ENCODE results near the gene REL.

Gene REL

GRCh38 chr2:60907329-60907728 is 26.0 kb downstream of the REL start:
- TF ChIP-seq RAD21 (IDR thresholded peaks at IDR 0.05; ENCODE audit: low read depth) = no peak
- TF ChIP-seq, protein P1, sequence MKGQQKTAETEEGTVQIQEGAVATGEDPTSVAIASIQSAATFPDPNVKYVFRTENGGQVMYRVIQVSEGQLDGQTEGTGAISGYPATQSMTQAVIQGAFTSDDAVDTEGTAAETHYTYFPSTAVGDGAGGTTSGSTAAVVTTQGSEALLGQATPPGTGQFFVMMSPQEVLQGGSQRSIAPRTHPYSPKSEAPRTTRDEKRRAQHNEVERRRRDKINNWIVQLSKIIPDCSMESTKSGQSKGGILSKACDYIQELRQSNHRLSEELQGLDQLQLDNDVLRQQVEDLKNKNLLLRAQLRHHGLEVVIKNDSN (IDR thresholded peaks at IDR 0.05) = no peak
- TF ChIP-seq TCF12 (IDR thresholded peaks at IDR 0.05; ENCODE audit: low read depth) = no peak
- TF ChIP-seq EGR1 (IDR thresholded peaks at IDR 0.05) = no peak
- no peak for TF ChIP-seq TAF1 (IDR thresholded peaks at IDR 0.05; ENCODE audit: low read depth)
- no peak for TF ChIP-seq TEAD4 (IDR thresholded peaks at IDR 0.05)
- no peak for TF ChIP-seq NFIC (IDR thresholded peaks at IDR 0.05)
- no peak for TF ChIP-seq EP300 (IDR thresholded peaks at IDR 0.05; ENCODE audit: borderline replicate concordance)
- no peak for TF ChIP-seq REST (IDR thresholded peaks at IDR 0.05; ENCODE audit: low read depth)
- TF ChIP-seq YY1 (IDR thresholded peaks at IDR 0.05; ENCODE audit: low read depth) = no peak
- no peak for TF ChIP-seq FOXM1 (IDR thresholded peaks at IDR 0.05; ENCODE audit: borderline replicate concordance, low read depth)
- TF ChIP-seq CREB1 (IDR thresholded peaks at IDR 0.05; ENCODE audit: low read depth) = no peak
- TF ChIP-seq CEBPB (IDR thresholded peaks at IDR 0.05) = no peak
- no peak for TF ChIP-seq ZBTB7A (IDR thresholded peaks at IDR 0.05; ENCODE audit: low read depth)
- TF ChIP-seq MAX (IDR thresholded peaks at IDR 0.05) = no peak

DNA sequence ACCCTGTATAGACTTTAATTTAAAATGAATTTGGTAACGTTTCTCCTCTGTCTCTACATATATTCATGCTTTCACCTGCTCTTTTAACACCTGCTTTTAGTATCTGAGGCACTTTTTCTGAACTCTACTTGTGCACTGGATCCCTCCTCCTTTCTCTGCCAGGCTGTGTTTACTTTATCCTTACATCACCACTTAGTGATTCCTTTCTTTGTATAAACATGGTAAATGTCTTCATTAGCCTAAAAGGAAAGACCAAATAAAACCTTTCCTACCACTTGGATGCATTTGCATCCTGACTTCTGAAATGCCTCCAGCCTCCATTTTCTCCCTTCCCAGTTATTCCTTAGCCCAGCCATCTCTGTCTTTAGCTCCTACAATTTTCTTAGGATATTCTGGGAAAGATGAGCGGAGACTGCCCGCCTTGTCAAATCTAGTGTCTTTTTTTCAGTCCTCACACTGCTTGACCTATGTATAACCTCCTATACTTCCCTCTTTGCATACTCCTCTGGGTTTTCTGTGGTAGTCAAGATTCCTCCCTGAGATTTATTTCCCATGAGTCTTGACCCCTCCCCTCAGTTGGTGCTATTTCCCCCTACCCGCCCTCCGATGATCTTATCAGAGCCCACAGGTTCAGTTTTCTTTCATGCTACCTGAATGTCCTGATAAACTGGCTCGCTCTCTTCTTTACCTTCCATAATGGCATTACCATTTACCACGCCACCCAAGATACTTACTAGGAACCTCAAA is 44.8 kb downstream of the REL start:
- TF ChIP-seq TEAD4 (IDR thresholded peaks at IDR 0.05) (no peak), MAX (IDR thresholded peaks at IDR 0.05) (no peak), ZBTB7A (IDR thresholded peaks at IDR 0.05; ENCODE audit: low read depth) (no peak), EP300 (IDR thresholded peaks at IDR 0.05; ENCODE audit: borderline replicate concordance) (no peak)

- no peak for TF ChIP-seq REST (IDR thresholded peaks at IDR 0.05; ENCODE audit: low read depth)
- no peak for TF ChIP-seq YY1 (IDR thresholded peaks at IDR 0.05; ENCODE audit: low read depth)
- no peak for TF ChIP-seq EP300 (IDR thresholded peaks at IDR 0.05; ENCODE audit: borderline replicate concordance)
- TF ChIP-seq EGR1 (IDR thresholded peaks at IDR 0.05) = no peak
- no peak for TF ChIP-seq ZBTB7A (IDR thresholded peaks at IDR 0.05; ENCODE audit: low read depth)
- no peak for TF ChIP-seq TAF1 (IDR thresholded peaks at IDR 0.05; ENCODE audit: low read depth)
- no peak for TF ChIP-seq MAX (IDR thresholded peaks at IDR 0.05)
- TF ChIP-seq NFIC (IDR thresholded peaks at IDR 0.05) = no peak
- TF ChIP-seq TEAD4 (IDR thresholded peaks at IDR 0.05) = no peak
- no peak for TF ChIP-seq RAD21 (IDR thresholded peaks at IDR 0.05; ENCODE audit: low read depth)
- TF ChIP-seq TCF12 (IDR thresholded peaks at IDR 0.05; ENCODE audit: low read depth) = no peak
- no peak for TF ChIP-seq CEBPB (IDR thresholded peaks at IDR 0.05)
- TF ChIP-seq CREB1 (IDR thresholded peaks at IDR 0.05; ENCODE audit: low read depth) = no peak
- no peak for TF ChIP-seq FOXM1 (IDR thresholded peaks at IDR 0.05; ENCODE audit: borderline replicate concordance, low read depth)
- TF ChIP-seq, protein P1 (IDR thresholded peaks at IDR 0.05) = no peak
Observed at GRCh38 chr2:60926741-60927552, 45.6 kb downstream of the REL start.

GRCh38 chr2:60932954-60933353 is 51.6 kb downstream of the REL start:
- no peak for TF ChIP-seq CEBPB (IDR thresholded peaks at IDR 0.05)
- TF ChIP-seq RAD21 (IDR thresholded peaks at IDR 0.05; ENCODE audit: low read depth) = no peak
- no peak for TF ChIP-seq TCF12 (IDR thresholded peaks at IDR 0.05; ENCODE audit: low read depth)
- no peak for TF ChIP-seq NFIC (IDR thresholded peaks at IDR 0.05)
- TF ChIP-seq EGR1 (IDR thresholded peaks at IDR 0.05) = no peak
- no peak for TF ChIP-seq CREB1 (IDR thresholded peaks at IDR 0.05; ENCODE audit: low read depth)
- no peak for TF ChIP-seq TAF1 (IDR thresholded peaks at IDR 0.05; ENCODE audit: low read depth)
- no peak for TF ChIP-seq YY1 (IDR thresholded peaks at IDR 0.05; ENCODE audit: low read depth)
- no peak for TF ChIP-seq EP300 (IDR thresholded peaks at IDR 0.05; ENCODE audit: borderline replicate concordance)
- TF ChIP-seq ZBTB7A (IDR thresholded peaks at IDR 0.05; ENCODE audit: low read depth) = no peak
- no peak for TF ChIP-seq REST (IDR thresholded peaks at IDR 0.05; ENCODE audit: low read depth)
- TF ChIP-seq MAX (IDR thresholded peaks at IDR 0.05) = no peak
- TF ChIP-seq FOXM1 (IDR thresholded peaks at IDR 0.05; ENCODE audit: borderline replicate concordance, low read depth) = no peak
- TF ChIP-seq, protein P1 (IDR thresholded peaks at IDR 0.05) = no peak
- TF ChIP-seq TEAD4 (IDR thresholded peaks at IDR 0.05) = no peak
